OCI-LY7 (cell line): ENCODE measurements around the gene GAK.

Experiments
- EZH2phosphoT487 ChIP-seq: fragments of 200-600 bp; sonication (generic); IDR thresholded peaks from 2 replicates; pipeline ENCODE4 v1.6.1; 2018; ENCODE audit warnings: low read depth, borderline replicate concordance, mild to moderate bottlenecking, mixed run types, antibody characterized with exemption, low read length, moderate library complexity, mixed read lengths
- TF ChIP-seq, protein P1 (sequence below): fragments of 200-600 bp; sonication (generic); conservative IDR thresholded peaks from 2 replicates; pipeline ENCODE4 v1.5.1; 2014; ENCODE audit warnings: mild to moderate bottlenecking, antibody characterized with exemption, low read length, moderate library complexity, mixed read lengths

DNA sequence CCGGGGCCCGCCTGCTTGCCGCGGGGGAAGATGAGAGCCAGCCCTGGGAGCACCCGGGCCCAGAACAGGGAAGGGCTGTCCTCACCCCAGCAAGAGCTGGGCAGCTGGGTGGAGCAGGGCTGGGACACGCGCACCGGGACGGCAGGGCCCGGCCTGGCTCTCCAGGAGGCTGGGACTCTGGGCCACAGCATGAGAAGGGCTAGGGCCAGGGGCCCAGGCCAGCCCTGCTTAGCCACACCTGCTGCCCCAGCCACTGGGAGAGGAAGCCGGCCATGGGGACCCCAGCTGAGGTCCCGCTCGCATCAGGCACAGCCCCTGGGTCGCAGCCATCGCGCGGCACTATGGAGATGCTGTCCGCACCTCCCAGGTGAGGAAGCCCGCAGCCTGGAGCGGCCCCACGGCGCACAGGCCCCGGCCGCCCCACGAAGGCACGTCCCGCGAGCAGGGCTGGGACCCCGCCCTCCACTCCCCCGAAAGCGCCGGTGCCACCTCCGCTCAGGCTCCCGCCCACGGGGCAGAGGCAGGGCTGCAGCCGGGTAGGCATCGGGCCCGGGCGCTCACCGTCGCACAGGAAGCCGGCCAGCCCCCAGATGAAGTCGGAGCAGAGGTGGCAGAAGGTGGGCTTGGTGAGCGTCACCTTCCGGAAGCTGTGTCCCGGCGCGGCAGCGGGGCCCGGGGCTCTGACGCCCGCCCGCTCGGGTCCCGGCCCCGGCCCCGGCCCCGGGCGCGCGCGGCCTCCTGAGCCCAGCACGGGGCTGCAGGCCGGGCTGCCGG, 40.7 kb upstream of the GAK start:
- TF ChIP-seq, protein P1, sequence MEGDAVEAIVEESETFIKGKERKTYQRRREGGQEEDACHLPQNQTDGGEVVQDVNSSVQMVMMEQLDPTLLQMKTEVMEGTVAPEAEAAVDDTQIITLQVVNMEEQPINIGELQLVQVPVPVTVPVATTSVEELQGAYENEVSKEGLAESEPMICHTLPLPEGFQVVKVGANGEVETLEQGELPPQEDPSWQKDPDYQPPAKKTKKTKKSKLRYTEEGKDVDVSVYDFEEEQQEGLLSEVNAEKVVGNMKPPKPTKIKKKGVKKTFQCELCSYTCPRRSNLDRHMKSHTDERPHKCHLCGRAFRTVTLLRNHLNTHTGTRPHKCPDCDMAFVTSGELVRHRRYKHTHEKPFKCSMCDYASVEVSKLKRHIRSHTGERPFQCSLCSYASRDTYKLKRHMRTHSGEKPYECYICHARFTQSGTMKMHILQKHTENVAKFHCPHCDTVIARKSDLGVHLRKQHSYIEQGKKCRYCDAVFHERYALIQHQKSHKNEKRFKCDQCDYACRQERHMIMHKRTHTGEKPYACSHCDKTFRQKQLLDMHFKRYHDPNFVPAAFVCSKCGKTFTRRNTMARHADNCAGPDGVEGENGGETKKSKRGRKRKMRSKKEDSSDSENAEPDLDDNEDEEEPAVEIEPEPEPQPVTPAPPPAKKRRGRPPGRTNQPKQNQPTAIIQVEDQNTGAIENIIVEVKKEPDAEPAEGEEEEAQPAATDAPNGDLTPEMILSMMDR, result no peak
- no peak for TF ChIP-seq EZH2phosphoT487
